Motor neuron (in vitro differentiated cells): ENCODE data around the gene CNNM4. TPM values are rescaled to one million over a fixed set of nuclear protein-coding genes. Genes with fewer than 3 reads are reported as not detected.
A peak's percentile ranks its signal among the peaks of the same experiment; 100 is the strongest.

Experiments used
- ATAC-seq, 8 experiments: fragments of 200-7000 bp; cut with Tn5 transposase; replicated peaks in 6 of 8; 2 replicates each; pipeline ENCODE4 v1.8.0; 2021; ENCODE audit warnings: mild to moderate bottlenecking in 8 of 8, moderate library complexity in 8 of 8
- H3K27ac ChIP-seq, 2 donors: fragments of 250-450 bp; sonication (Bioruptor Pico); 2 replicates each; pipeline ENCODE4 v1.9.0; 2021; ENCODE audit warnings: antibody characterized with exemption in 2 of 2, mild to moderate bottlenecking in 2 of 2, moderate library complexity in 1 of 2
- H3K4me1 ChIP-seq, 2 donors: fragments of 250-450 bp; sonication (Bioruptor Pico); replicated peaks in 1 of 2; 2 replicates each; pipeline ENCODE4 v1.6.1; 2021; ENCODE audit warnings: antibody characterized with exemption in 2 of 2, mild to moderate bottlenecking in 2 of 2, moderate library complexity in 1 of 2
- H3K4me3 ChIP-seq, 5 donors: fragments of 250-450 bp; sonication (Bioruptor Pico); 2 replicates each; pipeline ENCODE4 v1.9.0; 2021; ENCODE audit warnings: antibody characterized with exemption in 5 of 5, mild to moderate bottlenecking in 5 of 5, moderate library complexity in 4 of 5
- WGBS, 10 experiments: fragments of 450-650 bp; shearing (Covaris generic); methylation state at CpG; one replicate each; pipeline ENCODE4 v1.0.0; 2022; 5-methylcytosine and 5-hydroxymethylcytosine counted together
- in situ Hi-C, 9 experiments: fragments of 400-800 bp; cut with MboI; loops; one replicate each; pipeline ENCODE4 v1.15.0; 2021; ENCODE audit warnings: low sequenced_read_pairs in 9 of 9, low pct_unique_long_range_greater_than_20kb in 2 of 9; ENCODE audit not compliant: unreplicated experiment in 9 of 9
- total RNA-seq, 8 experiments: library from RNA; unstranded; fragments of 300-600 nt; gene quantifications; 2 replicates each; pipeline versions ENCODE4 v1.2.3 to v1.2.4, GENCODE V29; 2022

CNNM4 gene
- total RNA-seq, 8 experiments from 2014 or later, result 2.0 to 15.7 (median 6.1) TPM

DNA sequence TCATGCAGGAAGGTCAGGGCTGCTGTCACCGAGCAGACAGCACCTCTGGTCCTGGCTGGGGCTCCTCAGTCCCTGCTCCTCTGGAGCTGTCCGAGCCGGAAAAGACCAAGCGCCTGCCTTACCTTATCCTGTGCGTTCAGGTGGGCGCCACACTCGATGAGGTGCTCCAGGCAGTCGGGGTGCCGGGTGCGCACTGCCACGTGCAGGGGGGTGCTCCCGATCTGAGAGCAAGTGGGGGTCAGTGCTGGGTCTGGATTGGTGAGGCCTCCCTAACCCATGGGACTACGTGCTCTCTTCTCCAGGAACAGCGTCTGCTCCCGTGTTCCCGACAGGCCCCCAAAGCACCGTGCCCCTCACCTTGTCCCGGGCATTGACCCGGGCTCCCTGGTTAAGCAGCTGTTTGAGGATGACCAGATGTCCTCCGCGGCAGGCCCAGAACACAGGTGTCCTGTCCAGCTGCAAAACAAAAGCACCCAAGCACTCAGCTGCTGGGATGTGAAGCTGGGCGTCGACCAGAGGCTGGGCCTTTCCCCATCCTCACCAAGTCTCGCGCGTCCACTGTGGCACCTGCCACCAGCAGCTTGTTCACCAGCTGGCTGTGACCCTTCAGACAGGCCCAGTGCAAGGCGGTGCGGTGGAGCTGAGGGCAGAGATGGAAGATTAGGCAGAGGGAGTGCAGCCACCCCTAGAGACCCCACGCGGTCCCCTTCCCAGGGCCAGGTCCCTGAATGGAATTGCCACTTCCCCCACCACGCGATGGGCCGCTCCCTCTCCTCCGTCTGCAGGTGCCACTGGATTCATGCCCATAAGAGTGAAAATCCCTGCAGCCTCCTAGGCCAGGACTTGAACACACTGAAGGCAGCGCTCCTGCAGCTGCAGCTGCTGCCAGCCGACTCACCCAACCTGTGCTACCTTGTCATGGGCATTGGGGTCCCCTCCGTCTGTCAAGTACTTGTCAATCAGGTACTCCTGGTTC lies 79.5 kb downstream of the CNNM4 start:
- Histone ChIP-seq H3K4me1 (no peaks in the 10 kb centered on the region), H3K27ac (no peak overlapping the region), H3K4me3 (no peak overlapping the region)
- peak in 4 of 8 experiments; percentile 11 to 20 (median 14) for ATAC-seq
- in situ Hi-C loops, result no loop called here
- WGBS, 10 experiments, result 60 to 100% (median 98%) methylated on average over 1 to 7 of the region's 37 CpGs; no CpG with 5 or more reads in 4 of the 10 experiments

DNA sequence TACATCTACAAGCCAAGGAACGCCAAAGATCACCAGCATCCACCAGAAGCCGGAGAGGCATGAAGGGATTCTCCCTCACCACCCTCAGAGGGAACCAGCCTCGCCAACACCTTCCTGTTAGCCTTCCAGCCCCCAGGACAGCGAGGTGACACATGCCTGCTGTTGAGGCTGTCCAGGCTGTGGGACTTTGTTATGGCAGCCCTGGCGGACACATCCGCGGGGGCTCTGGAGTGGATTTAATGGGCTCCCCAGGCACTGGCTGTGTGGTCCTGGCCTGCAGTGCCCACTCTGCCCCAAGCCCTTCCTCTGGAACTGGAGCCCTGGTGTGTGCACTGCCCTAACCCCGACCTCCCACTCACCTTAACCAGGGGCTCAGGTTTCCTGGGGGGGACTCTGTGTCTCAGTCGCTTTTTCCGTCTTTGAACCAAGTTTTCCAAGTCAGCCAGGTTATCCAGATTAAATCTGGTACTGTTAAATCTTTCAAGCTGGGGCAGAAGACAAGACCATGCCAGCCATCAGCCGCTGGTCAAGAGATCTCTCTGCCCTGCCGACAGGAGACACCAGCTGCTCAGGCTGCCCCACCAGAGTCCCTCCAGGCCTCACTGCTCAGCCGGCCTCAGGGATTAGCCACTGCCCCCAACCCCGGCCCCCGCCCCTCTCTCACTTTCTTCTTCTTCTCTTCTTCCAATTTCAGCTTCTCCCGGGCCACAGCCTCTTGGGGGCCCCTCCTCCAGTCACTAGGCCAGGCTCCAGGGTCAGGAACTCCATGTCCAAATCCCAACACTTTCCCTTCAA lies 81.2 kb downstream of the CNNM4 start:
- Histone ChIP-seq H3K4me1 (no peaks in the 10 kb centered on the region), H3K27ac (no peak overlapping the region), H3K4me3 (no peak overlapping the region)
- 83 to 100% (median 94%) methylated on average over 1 to 6 of the region's 16 CpGs; no CpG with 5 or more reads in 6 of the 10 experiments for WGBS, 10 experiments
- in situ Hi-C loops, result no loop called here
- no peak for ATAC-seq

DNA sequence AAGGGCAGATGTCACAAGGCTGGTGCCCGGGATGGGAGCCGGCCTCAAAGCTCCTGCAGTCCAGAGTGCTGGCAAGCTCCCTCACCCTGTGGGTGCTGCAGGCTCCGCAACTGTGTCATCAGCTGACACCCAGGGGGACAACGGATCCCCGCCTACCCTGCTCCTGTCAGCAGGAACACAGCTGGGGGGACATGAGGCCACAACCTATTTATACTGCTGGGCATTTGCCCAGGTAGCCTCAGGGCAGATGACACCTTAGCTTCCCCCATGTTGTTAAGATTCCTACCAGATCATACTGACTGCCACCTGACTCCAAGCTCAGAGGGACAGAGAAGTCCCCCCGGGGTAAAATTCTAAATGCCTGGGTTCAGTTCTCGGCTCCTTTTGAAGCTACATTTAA lies 81.9 kb downstream of the CNNM4 start:
- Histone ChIP-seq H3K4me3 (no peak overlapping the region), H3K27ac (no peak overlapping the region), H3K4me1 (no peaks in the 10 kb centered on the region)
- 80 to 100% (median 100%) methylated on average over 1 to 3 of the region's 7 CpGs; no CpG with 5 or more reads in 5 of the 10 experiments for WGBS, 10 experiments
- in situ Hi-C loops, result no loop called here
- no peak for ATAC-seq

DNA sequence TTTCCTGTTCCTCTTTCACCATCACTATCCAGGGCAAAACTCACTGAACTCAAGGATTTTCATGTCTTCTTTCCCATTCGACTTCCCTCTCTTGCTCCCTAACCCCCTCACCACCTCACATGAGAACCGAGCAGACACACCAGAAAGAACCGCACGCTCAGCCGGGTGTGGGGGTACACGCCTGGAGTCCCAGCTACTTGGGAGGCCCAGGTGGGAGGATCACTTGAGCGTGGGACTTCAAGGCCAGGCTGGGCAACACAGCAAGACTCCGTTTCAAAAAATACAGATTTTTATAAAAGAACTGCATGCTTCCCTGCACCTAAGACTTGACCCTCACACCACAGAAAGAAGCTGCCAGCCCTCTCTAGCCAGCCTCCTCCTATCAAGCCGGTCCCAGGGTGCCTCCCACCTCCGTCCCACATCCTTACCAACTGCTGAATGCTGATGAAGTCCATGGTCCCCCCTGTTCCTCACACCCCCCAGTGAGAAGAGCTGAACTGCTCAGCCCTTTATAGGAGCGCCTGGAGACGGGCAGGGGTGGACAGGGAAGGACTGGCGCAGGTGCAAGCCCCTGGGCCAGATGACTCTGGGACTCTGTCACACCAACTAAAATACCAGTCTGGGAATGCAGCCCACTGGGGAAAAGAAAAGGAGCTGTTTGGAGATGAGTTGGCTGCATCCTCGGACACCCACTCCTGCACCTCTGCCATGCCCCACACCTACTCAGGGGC lies 83.0 kb downstream of the CNNM4 start, which contains the start of gene ANKRD23:
TSS of gene ANKRD23 (minus strand) at position 484 of the 731 bp plus-strand sequence. CDS start at position 455, 29 bp downstream.
- WGBS, 10 experiments, result 92 to 100% (median 100%) methylated on average over 2 to 6 of the region's 14 CpGs; no CpG with 5 or more reads in 2 of the 10 experiments
- no peak for ATAC-seq
- Histone ChIP-seq H3K27ac (no peak within 1 kb of the TSS), H3K4me1 (no peaks in the 10 kb centered on the region), H3K4me3 (no peak within 1 kb of the TSS)
- in situ Hi-C loops, result no loop called here

DNA sequence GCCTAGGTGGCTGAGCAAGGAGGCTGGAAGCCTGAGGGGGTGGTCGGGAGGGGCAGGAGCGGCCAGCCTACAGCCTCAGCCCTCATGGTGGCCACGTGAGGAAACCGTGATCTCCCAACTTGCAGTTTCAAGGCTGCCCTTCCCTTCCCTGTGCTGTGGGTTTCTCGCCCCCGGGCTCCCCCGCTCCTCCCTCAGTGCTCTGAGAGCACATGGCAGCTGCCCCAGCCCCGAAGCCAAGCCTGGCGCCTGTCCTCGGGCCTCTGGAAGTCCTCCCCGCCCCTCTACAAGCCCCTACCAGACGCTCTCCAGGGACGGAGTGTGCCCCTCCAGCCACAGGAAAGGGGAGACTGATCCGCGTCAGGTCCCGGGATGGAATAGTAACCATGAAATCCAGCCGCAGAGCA lies 83.7 kb downstream of the CNNM4 start:
- in situ Hi-C loops, result no loop called here
- ATAC-seq, result peak in 1 of 8 experiments; percentile 34
- WGBS, 10 experiments, result 40% methylated on average over 1 of the region's 17 CpGs; no CpG with 5 or more reads in 9 of the 10 experiments

DNA sequence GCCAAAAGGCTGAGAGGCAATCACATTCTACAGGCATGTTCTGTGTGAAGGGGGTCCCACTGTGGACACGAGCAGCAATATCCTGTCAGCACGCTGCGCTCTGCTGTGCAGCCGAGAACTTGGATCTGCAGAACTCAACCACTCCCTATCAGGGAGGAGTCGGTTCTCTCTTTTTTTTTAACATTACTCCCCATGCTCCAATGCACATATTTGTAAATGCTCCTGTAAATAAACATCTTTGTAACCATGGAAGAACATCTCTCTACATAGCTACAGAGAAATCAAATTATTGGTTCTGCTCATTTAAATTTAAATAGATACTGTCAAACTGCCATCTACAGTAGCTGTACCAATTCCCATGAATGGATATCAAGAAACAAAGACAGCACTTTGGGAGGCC lies 86.1 kb downstream of the CNNM4 start:
- 34 to 100% (median 91%) methylated on average over 1 to 5 of the region's 5 CpGs; no CpG with 5 or more reads in 2 of the 10 experiments for WGBS, 10 experiments
- in situ Hi-C loops, result no loop called here
- Histone ChIP-seq H3K4me1 (no peaks in the 10 kb centered on the region), H3K27ac (no peak overlapping the region), H3K4me3 (no peak overlapping the region)
- ATAC-seq, result peak in 3 of 8 experiments; percentile 65 to 72 (median 66)

More for the DNA sequence above, 83.7 kb downstream of the CNNM4 start:
- H3K27ac ChIP-seq, result no peak overlapping the region
- H3K4me1 ChIP-seq, result no peaks in the 10 kb centered on the region
- no peak overlapping the region for H3K4me3 ChIP-seq

DNA sequence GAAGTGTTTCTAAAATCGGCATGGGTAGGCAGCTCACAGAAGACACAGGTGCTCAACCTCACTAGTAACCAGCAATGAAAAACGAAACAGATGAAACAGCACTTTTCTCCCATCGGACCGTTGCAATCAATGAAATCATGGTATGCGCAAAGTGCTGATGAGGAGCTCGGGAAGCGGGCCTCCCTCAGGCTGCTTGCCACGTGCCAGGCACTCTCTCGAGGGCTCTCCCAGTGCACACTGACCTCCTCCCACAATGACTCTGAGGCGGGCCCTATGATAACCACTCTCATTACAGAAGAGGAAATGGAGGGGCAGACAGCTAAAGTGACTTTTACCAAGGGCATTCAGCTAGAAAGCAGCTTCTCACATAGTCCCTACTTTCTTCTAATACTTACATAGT lies 86.9 kb downstream of the CNNM4 start:
- Histone ChIP-seq H3K27ac (no peak overlapping the region), H3K4me3 (no peak overlapping the region), H3K4me1 (no peaks in the 10 kb centered on the region)
- ATAC-seq, result peak in 3 of 8 experiments; percentile 87 to 96 (median 93)
- WGBS, 10 experiments, result 4 to 91% (median 56%) methylated on average over 3 to 9 of the region's 10 CpGs; no CpG with 5 or more reads in 2 of the 10 experiments
- in situ Hi-C loops, result no loop called here

DNA sequence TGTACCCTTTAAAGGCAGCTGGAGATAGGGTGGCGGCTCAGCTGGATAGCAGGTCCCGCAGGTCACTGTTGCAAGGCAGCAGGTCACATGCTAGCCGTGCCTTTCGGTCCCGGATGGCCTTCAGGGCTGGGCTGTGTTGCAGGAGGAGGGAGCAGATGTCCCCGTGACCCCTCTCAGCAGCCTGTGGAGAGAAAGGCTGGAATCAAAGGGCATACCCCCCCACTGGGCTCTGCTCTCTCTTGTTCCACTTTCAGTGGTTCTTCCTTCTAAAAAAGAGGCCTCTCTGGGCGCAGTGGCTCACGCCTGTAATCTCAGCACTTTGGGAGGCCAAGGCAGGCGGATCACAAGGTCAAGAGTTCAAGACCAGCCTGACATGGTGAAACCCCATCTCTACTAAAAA lies 87.6 kb downstream of the CNNM4 start:
- 32 to 97% (median 57%) methylated on average over 2 to 7 of the region's 9 CpGs; no CpG with 5 or more reads in 5 of the 10 experiments for WGBS, 10 experiments
- no peak overlapping the region for H3K4me3 ChIP-seq
- H3K27ac ChIP-seq, result no peak overlapping the region
- in situ Hi-C loops, result no loop called here
- ATAC-seq, result peak in 3 of 8 experiments; percentile 24 to 53 (median 28)
- H3K4me1 ChIP-seq, result no peaks in the 10 kb centered on the region

DNA sequence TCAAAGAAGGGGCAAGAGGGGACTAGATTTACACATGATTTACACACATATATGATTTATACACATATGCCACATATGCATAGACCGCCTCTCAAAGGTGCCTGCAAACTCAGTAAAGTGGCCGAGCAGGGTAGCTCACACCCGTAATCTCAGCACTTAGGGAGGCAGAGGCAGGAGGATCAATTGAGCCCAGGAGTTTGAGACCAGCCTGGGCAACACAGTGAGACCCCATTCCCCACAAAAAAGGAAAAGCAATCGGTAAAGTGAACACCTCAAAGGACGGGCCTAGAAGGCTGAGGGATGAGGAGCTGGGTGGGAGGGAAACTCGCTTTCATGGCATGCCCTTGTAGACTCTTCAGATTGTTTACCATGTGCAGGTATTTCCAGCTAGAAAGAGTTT lies 92.0 kb downstream of the CNNM4 start:
- Histone ChIP-seq H3K27ac (no peak overlapping the region), H3K4me3 (no peak overlapping the region), H3K4me1 (peaks cover 4% of the 10 kb centered on the region in 2 donors)
- no peak for ATAC-seq
- in situ Hi-C loops, result loop anchor here in 7 of 9 experiments (10.0 to 25.0 kb wide), 3 partner anchors 102 to 112 kb away; no protein-coding TSS in a partner anchor
- WGBS, 10 experiments, result 60 to 100% (median 93%) methylated on average over 1 to 5 of the region's 6 CpGs; no CpG with 5 or more reads in 2 of the 10 experiments

DNA sequence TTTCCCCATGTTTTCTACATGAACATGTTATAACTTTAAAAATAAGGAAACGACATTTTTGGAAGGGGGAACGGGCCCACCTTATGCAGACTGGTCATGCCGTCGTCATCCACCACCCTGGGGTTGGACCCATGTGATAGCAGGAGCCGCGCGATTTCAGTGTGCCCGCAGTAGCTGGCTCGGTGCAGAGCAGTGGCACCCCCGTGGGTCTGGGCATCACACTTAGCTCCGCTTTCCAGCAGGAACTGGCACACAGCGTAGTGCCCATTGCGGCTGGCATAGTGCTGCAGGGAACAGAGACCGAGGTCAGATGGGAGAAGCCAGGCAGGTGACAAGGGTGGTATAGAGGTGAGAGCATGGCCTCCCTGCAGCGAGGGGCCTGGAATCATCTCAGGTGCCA lies 92.6 kb downstream of the CNNM4 start:
- 80 to 100% (median 92%) methylated on average over 1 to 14 of the region's 15 CpGs; no CpG with 5 or more reads in 4 of the 10 experiments for WGBS, 10 experiments
- H3K27ac ChIP-seq, result no peak overlapping the region
- H3K4me3 ChIP-seq, result no peak overlapping the region
- in situ Hi-C loops, result loop anchor here in 7 of 9 experiments (10.0 to 25.0 kb wide), 3 partner anchors 101 to 111 kb away; no protein-coding TSS in a partner anchor
- ATAC-seq, result no peak
- H3K4me1 ChIP-seq, result peaks cover 4% of the 10 kb centered on the region in 2 donors

DNA sequence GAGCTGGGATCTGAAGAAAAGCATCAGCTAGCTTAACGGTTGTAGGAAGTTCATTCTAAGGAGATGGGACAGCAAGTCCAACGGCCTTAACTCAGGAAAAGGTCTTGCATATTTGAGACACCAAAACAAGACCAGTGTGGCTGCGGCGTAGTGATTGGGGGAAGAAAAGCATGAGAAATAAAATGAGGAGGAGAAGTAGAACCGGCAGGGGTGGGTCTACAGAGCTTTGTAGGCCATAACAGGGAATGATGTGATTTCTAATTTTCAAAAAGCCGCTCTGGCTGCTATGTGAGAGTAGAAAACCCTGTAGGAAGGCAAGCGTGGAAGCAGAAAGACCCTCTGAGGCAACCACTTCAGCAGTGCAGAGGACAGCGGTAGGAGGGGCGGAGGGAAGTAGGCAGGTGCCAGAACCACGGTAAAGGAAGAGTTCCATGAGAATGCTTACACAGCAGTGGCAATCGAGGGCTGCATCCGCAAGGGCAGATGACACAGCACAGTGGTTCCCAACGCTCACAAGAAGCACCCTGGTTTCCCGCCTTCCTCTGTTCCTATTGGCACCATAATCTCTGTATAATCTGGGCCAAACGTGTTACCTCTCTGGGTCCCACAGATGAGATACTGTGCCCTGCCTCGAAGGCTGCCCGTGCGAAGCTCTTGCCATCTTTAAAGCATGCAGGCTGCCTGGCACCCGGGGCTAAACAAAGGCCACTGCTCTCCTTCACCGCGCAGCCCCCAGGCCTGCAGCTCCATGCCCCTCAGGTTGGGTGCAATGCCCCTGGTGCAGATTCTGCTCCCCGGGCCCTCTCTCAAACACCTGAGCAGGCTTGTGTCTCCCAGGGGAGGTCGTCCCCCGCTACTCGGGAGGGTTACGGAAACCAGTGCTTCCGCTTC lies 96.3 kb downstream of the CNNM4 start:
- WGBS, 10 experiments, result 11 to 63% (median 22%) methylated on average over 1 to 18 of the region's 27 CpGs; no CpG with 5 or more reads in 1 of the 10 experiments
- H3K27ac ChIP-seq, result peak overlapping the region; percentile 68 to 83
- in situ Hi-C loops, result loop anchor here in 7 of 9 experiments (10.0 to 25.0 kb wide), 3 partner anchors 98 to 108 kb away; no protein-coding TSS in a partner anchor
- ATAC-seq, result no peak
- H3K4me1 ChIP-seq, result peaks cover 8 to 15% of the 10 kb centered on the region in 2 donors
- H3K4me3 ChIP-seq, result peak overlapping the region; percentile 56 to 92 (median 59)
